Spinal cord (tissue), 10 donors: ENCODE data around the gene MAPKAPK3. TPM values are rescaled to one million over a fixed set of nuclear protein-coding genes. Genes with fewer than 3 reads are reported as not detected.

ENCODE experiments used
- DNase-seq, 6 donors: peaks; one replicate each; pipeline versions ENCODE4 v3.0.0 to v3.0.0-alpha.2; 2013 to 2015; ENCODE audit warnings: low spot score in 6 of 6, low read depth in 4 of 6
- H3K27ac ChIP-seq: one replicate; pipeline ENCODE4 v1.5.1; 2013; ENCODE audit warnings: low read depth, low read length, control low read depth
- H3K27me3 ChIP-seq: one replicate; pipeline ENCODE4 v1.6.1; 2013; ENCODE audit warnings: low read length; ENCODE audit not compliant: control insufficient read depth, insufficient read depth
- H3K36me3 ChIP-seq: one replicate; pipeline ENCODE4 v1.6.1; 2013; ENCODE audit warnings: low read length; ENCODE audit not compliant: control insufficient read depth, insufficient read depth
- H3K4me1 ChIP-seq: one replicate; pipeline ENCODE4 v1.6.1; 2013; ENCODE audit warnings: low read length; ENCODE audit not compliant: control insufficient read depth, insufficient read depth
- H3K4me3 ChIP-seq: one replicate; pipeline ENCODE4 v1.5.1; 2013; ENCODE audit warnings: low read depth, low read length, control low read depth
- H3K9me3 ChIP-seq: one replicate; pipeline ENCODE4 v1.6.1; 2013; ENCODE audit warnings: low read length; ENCODE audit not compliant: control insufficient read depth, insufficient read depth
- WGBS: methylation state at CpG from one replicate; pipeline ENCODE4 v1.1.5; 2013; ENCODE audit warnings: missing lambda C conversion rate; ENCODE audit not compliant: insufficient coverage; 5-methylcytosine and 5-hydroxymethylcytosine counted together
- polyA plus RNA-seq, 2 donors: library from polyadenylated mRNA; unstranded; fragments of 120-200 nt; gene quantifications; one replicate each; pipeline ENCODE4 v1.2.1, GENCODE V29; 2013; ENCODE audit not compliant: insufficient read length in 2 of 2
- total RNA-seq, 2 donors: library from RNA; depleted of rRNA in 1 of 2; stranded (reverse); fragments of 120-200 nt in 1 of 2; fragments of >200 nt in 1 of 2; gene quantifications; one replicate each; pipeline versions ENCODE4 v1.2.3 to v1.2.4, GENCODE V29; 2013 to 2014
- donor health status: healthy.

Gene MAPKAPK3
- total and polyA plus RNA-seq, 4 donors: 12.4 to 24.4 (median 19.0) TPM

- DNase-seq: no peak
- H3K27ac ChIP-seq: no peak overlapping the region
- H3K27me3 ChIP-seq: no peaks in the 10 kb centered on the region
- H3K4me1 ChIP-seq: peaks cover 14% of the 10 kb centered on the region
- H3K9me3 ChIP-seq: no peaks in the 10 kb centered on the region
- no peaks in the 10 kb centered on the region for H3K36me3 ChIP-seq
- WGBS: 78% methylated on average over 6 of the region's 6 CpGs
- H3K4me3 ChIP-seq: no peak overlapping the region
Observed at GRCh38 chr3:50623840-50624474, 7.0 kb downstream of the MAPKAPK3 start.

GRCh38 chr3:50624634-50625033, 7.7 kb downstream of the MAPKAPK3 start:
- H3K4me3 ChIP-seq: no peak overlapping the region
- H3K36me3 ChIP-seq: no peaks in the 10 kb centered on the region
- peaks cover 14% of the 10 kb centered on the region for H3K4me1 ChIP-seq
- H3K9me3 ChIP-seq: no peaks in the 10 kb centered on the region
- no peak for DNase-seq
- H3K27me3 ChIP-seq: no peaks in the 10 kb centered on the region
- WGBS: 100% methylated on average over 2 of the region's 2 CpGs
- H3K27ac ChIP-seq: no peak overlapping the region

- H3K4me1 ChIP-seq: peaks cover 14% of the 10 kb centered on the region
- no peak for DNase-seq
- H3K27ac ChIP-seq: no peak overlapping the region
- no peaks in the 10 kb centered on the region for H3K9me3 ChIP-seq
- no peaks in the 10 kb centered on the region for H3K36me3 ChIP-seq
- 50% methylated on average over 15 of the region's 18 CpGs for WGBS
- no peak overlapping the region for H3K4me3 ChIP-seq
- H3K27me3 ChIP-seq: no peaks in the 10 kb centered on the region
Observed at GRCh38 chr3:50625231-50626182, 8.6 kb downstream of the MAPKAPK3 start.

DNA sequence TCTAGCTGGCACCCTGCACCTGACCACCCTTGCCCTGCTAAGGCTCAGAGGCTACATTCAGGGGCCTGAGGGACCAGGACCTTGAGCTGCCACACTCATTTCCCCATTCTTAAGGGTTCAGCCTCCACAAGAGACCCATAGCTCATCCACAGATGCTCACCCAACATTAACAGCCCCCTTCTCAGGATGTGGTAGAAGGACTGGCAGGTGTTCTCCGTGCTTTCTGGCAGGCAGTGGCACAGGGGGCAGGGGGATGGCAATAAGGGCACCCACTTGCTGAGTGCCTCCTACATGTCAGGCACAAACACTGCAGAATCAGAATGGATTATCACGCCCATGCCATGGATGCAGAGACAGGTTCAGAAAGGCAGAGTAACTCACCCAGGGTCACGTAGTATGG, 9.4 kb downstream of the MAPKAPK3 start:
- 97% methylated on average over 3 of the region's 3 CpGs for WGBS
- no peaks in the 10 kb centered on the region for H3K9me3 ChIP-seq

DNA sequence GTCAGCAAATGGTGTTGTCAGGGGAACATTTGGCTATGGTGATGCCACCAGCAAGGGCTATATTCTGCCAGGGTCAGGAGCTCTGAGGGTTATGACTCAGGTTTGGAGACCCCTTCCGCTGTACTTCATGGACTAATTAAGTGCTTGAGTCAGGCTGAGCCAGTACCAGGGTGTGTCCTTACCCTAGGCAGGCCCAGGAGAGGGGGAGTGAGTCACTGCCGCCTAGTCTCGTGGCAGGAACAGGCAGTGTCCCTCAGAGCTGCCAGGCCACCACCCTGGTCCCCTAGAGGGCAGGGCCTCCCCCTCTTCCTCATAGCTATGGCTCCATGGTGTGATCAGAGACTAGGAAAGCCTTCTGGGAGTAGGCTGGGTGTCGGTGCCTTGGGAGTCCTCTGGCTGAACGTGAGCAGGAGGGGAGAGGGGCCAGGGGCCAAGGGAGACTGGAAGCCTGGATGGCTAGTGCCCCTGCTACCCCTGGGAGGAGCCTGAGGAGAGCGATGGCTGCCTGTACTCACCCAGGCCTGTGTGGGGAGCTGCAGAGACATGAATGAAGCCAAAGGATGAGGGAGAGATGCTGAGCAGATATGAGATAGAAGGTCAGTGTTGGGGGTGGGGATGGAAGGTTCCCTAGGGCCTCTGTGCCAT, 10.6 kb downstream of the MAPKAPK3 start:
- Histone ChIP-seq H3K4me1 (peaks cover 20% of the 10 kb centered on the region), H3K9me3 (no peaks in the 10 kb centered on the region), H3K36me3 (no peaks in the 10 kb centered on the region), H3K27ac (no peak overlapping the region), H3K27me3 (no peaks in the 10 kb centered on the region), H3K4me3 (no peak overlapping the region)
- 49% methylated on average over 6 of the region's 6 CpGs for WGBS
- peak in 1 of 6 donors; percentile 46 for DNase-seq

More for the DNA sequence above, 9.4 kb downstream of the MAPKAPK3 start:
- Histone ChIP-seq H3K27ac (no peak overlapping the region), H3K4me3 (no peak overlapping the region), H3K27me3 (no peaks in the 10 kb centered on the region), H3K4me1 (peaks cover 20% of the 10 kb centered on the region), H3K36me3 (no peaks in the 10 kb centered on the region)
- DNase-seq: no peak

DNA sequence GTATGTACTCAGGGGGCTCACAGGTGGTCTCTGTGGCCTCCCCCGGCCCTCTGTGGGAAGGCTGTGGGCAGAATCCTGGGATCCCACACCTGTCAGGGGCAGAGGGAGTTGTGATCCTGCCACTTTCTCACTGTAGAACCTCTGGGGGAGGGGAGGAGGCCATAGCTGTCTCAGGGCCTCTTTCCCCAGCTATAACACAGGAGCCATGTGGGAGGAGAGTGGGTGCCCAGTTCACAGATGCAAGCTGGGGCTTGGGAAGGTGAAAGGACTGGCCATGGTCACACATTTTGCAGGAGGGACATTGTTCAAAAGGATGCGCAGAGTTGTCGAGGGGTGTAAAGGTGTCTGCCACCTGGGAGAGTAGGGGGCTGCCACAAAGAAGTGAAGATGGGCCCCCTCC, 11.7 kb downstream of the MAPKAPK3 start:
- Histone ChIP-seq H3K4me3 (no peak overlapping the region), H3K27ac (no peak overlapping the region), H3K36me3 (no peaks in the 10 kb centered on the region), H3K9me3 (no peaks in the 10 kb centered on the region), H3K4me1 (peaks cover 20% of the 10 kb centered on the region), H3K27me3 (no peaks in the 10 kb centered on the region)
- no peak for DNase-seq
- WGBS: 100% methylated on average over 1 of the region's 3 CpGs

- Histone ChIP-seq H3K36me3 (no peaks in the 10 kb centered on the region), H3K27me3 (no peaks in the 10 kb centered on the region), H3K9me3 (no peaks in the 10 kb centered on the region), H3K4me3 (no peak overlapping the region), H3K27ac (no peak overlapping the region), H3K4me1 (peaks cover 20% of the 10 kb centered on the region)
- no peak for DNase-seq
- WGBS: 93% methylated on average over 3 of the region's 6 CpGs
Observed at GRCh38 chr3:50630394-50630793, 13.4 kb downstream of the MAPKAPK3 start.

- H3K36me3 ChIP-seq: no peaks in the 10 kb centered on the region
- H3K9me3 ChIP-seq: no peaks in the 10 kb centered on the region
- no peak overlapping the region for H3K27ac ChIP-seq
- H3K4me3 ChIP-seq: no peak overlapping the region
- 14% methylated on average over 1 of the region's 7 CpGs for WGBS
- H3K4me1 ChIP-seq: peaks cover 15% of the 10 kb centered on the region
- H3K27me3 ChIP-seq: no peaks in the 10 kb centered on the region
- DNase-seq: peak in 2 of 6 donors; percentile 39 to 92
Observed at GRCh38 chr3:50630877-50631276, 13.9 kb downstream of the MAPKAPK3 start.

DNA sequence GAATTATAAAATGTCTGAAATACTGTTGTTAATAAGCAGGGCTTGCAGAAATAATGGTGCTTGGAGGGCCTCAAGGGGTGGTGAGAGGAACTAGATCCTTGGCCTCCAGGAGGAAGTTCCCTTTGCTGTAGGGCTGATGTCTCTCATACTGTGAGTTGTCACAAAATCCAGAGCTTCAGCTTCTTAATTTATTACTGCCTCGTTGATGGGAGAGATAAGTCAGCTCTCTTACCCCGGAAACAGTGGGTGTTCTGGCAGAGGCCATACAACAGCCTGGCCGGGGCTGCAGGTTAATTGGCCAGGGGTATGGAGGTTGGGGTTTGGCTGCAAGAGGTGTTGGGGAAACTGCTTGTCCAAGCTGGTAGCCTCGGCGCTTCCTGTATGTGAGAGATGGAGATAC, 15.5 kb downstream of the MAPKAPK3 start:
- no peaks in the 10 kb centered on the region for H3K27me3 ChIP-seq
- peaks cover 17% of the 10 kb centered on the region for H3K4me1 ChIP-seq
- H3K4me3 ChIP-seq: no peak overlapping the region
- no peaks in the 10 kb centered on the region for H3K9me3 ChIP-seq
- no peaks in the 10 kb centered on the region for H3K36me3 ChIP-seq
- H3K27ac ChIP-seq: no peak overlapping the region
- DNase-seq: no peak
- 69% methylated on average over 4 of the region's 5 CpGs for WGBS
